BE2C (cell line): Measurements from ENCODE around the gene HOXC10.

Experiments used
- DNase-seq: peaks from one replicate; pipeline ENCODE4 v3.0.0-alpha.2; 2020
- H3K27me3 ChIP-seq: fragments of 250-450 bp; sonication (Bioruptor Pico); 2 replicates; pipeline ENCODE4 v1.5.1; 2020; ENCODE audit warnings: mild to moderate bottlenecking
- H3K36me3 ChIP-seq: fragments of 250-450 bp; sonication (Bioruptor Pico); 2 replicates; pipeline ENCODE4 v1.5.1; 2020; ENCODE audit warnings: mild to moderate bottlenecking
- H3K4me1 ChIP-seq: fragments of 250-450 bp; sonication (Bioruptor Pico); 2 replicates; pipeline ENCODE4 v1.5.1; 2020
- H3K4me3 ChIP-seq: 2 replicates; pipeline ENCODE4 v1.5.1; 2011; ENCODE audit warnings: low read depth, low read length
- H3K9me3 ChIP-seq: fragments of 250-450 bp; sonication (Bioruptor Pico); 2 replicates; pipeline ENCODE4 v1.5.1; 2020
- CTCF ChIP-seq: IDR thresholded peaks from 2 replicates; pipeline ENCODE4 v1.5.1; 2012; ENCODE audit warnings: mild to moderate bottlenecking, low read depth, low read length

Gene HOXC10

GRCh38 chr12:53993162-53994008 is 8.4 kb downstream of the HOXC10 start:
- no peak for DNase-seq
- no peak overlapping the region for H3K4me3 ChIP-seq
- peaks cover 10% of the 10 kb centered on the region for H3K4me1 ChIP-seq
- H3K9me3 ChIP-seq: no peaks in the 10 kb centered on the region
- no peaks in the 10 kb centered on the region for H3K36me3 ChIP-seq
- H3K27me3 ChIP-seq: no peaks in the 10 kb centered on the region
- no peak for TF ChIP-seq CTCF

- H3K4me1 ChIP-seq: peaks cover 7% of the 10 kb centered on the region
- no peaks in the 10 kb centered on the region for H3K27me3 ChIP-seq
Observed at GRCh38 chr12:53994009-53994263, 9.0 kb downstream of the HOXC10 start.

GRCh38 chr12:53994264-53995001 is 9.5 kb downstream of the HOXC10 start:
- Histone ChIP-seq H3K36me3 (no peaks in the 10 kb centered on the region), H3K4me1 (peaks cover 5% of the 10 kb centered on the region; the same call in 1 of the 2 replicates), H3K9me3 (no peaks in the 10 kb centered on the region), H3K4me3 (peak overlapping the region; percentile 56; the same call in 1 of the 2 replicates), H3K27me3 (no peaks in the 10 kb centered on the region)
- no peak for DNase-seq
- no peak for TF ChIP-seq CTCF

More at GRCh38 chr12:53994009-53994263, 9.0 kb downstream of the HOXC10 start:
- no peaks in the 10 kb centered on the region for H3K36me3 ChIP-seq
- TF ChIP-seq CTCF: no peak
- DNase-seq: no peak
- no peak overlapping the region for H3K4me3 ChIP-seq
- no peaks in the 10 kb centered on the region for H3K9me3 ChIP-seq

GRCh38 chr12:53995002-53995377 is 10.0 kb downstream of the HOXC10 start:
- H3K27me3 ChIP-seq: no peaks in the 10 kb centered on the region
- H3K9me3 ChIP-seq: no peaks in the 10 kb centered on the region
- peaks cover 5% of the 10 kb centered on the region; the same call in 1 of the 2 replicates for H3K4me1 ChIP-seq
- peak overlapping the region; percentile 56 for H3K4me3 ChIP-seq
- H3K36me3 ChIP-seq: no peaks in the 10 kb centered on the region
- no peak for TF ChIP-seq CTCF
- DNase-seq: no peak

- H3K4me3 ChIP-seq: peak overlapping the region; percentile 56
- TF ChIP-seq CTCF: no peak
- peak; percentile 75 for DNase-seq
- peaks cover 5% of the 10 kb centered on the region; the same call in 1 of the 2 replicates for H3K4me1 ChIP-seq
- no peaks in the 10 kb centered on the region for H3K9me3 ChIP-seq
- no peaks in the 10 kb centered on the region for H3K27me3 ChIP-seq
- H3K36me3 ChIP-seq: no peaks in the 10 kb centered on the region
Observed at GRCh38 chr12:53995378-53996239, 10.7 kb downstream of the HOXC10 start.
